GM12875 (cell line): Measurements from ENCODE around the gene TPTE2.

ENCODE experiments used
- H3K4me3 ChIP-seq: one replicate; pipeline ENCODE4 v1.5.1; 2011; ENCODE audit warnings: low read depth, low read length, control low read depth
- TF ChIP-seq, protein P1 (sequence below): IDR thresholded peaks from 2 replicates; pipeline ENCODE4 v1.5.1; 2011; ENCODE audit warnings: low read depth, mild to moderate bottlenecking, control low read depth, inconsistent platforms, low read length, moderate library complexity, borderline replicate concordance; ENCODE audit not compliant: insufficient read depth

TPTE2 gene

DNA sequence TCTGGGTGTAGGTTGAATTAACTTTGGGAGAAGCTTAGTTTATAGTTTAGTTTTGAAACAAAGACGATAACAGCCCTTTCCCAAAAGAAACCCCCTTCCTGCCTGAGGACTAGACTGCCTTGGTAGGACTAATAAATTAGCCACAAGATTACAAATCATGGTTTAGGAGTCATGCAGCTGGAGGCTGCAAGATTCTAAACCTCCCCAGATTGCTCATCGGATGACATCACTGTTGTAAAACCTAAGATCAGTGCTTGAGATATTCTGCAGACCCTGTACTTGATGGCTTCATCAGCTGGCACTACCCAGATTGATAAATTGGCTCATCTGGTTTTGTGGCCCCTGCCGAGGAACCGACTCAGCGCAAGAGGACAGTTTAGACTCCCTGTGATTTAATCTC lies 36.2 kb upstream of the TPTE2 start:
- TF ChIP-seq, protein P1, sequence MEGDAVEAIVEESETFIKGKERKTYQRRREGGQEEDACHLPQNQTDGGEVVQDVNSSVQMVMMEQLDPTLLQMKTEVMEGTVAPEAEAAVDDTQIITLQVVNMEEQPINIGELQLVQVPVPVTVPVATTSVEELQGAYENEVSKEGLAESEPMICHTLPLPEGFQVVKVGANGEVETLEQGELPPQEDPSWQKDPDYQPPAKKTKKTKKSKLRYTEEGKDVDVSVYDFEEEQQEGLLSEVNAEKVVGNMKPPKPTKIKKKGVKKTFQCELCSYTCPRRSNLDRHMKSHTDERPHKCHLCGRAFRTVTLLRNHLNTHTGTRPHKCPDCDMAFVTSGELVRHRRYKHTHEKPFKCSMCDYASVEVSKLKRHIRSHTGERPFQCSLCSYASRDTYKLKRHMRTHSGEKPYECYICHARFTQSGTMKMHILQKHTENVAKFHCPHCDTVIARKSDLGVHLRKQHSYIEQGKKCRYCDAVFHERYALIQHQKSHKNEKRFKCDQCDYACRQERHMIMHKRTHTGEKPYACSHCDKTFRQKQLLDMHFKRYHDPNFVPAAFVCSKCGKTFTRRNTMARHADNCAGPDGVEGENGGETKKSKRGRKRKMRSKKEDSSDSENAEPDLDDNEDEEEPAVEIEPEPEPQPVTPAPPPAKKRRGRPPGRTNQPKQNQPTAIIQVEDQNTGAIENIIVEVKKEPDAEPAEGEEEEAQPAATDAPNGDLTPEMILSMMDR = no peak
- no peak overlapping the region for H3K4me3 ChIP-seq

DNA sequence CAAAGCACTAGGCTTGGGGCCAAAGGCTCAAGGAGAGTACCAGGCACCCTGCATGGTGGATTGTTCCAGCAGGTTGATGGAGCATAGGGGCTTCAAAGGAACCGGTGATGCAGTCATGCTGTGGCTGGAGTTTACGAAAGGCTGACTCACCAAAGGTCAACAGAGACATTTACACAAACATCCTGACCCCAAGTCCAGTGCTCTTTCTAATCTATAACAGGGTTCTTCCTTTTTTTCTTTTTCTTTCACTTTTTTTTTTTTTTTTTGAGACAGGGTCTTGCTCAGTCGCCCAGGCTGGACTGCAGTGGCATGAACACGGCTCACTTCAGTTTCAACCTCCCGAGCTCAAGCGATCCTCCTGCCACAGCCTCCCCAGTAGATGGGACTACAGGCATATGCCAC lies 35.6 kb upstream of the TPTE2 start:
- TF ChIP-seq, protein P1 = no peak
- H3K4me3 ChIP-seq = no peak overlapping the region

- no peak overlapping the region for H3K4me3 ChIP-seq
- TF ChIP-seq, protein P1 = no peak
Observed at GRCh38 chr13:19596086-19596485, 34.8 kb upstream of the TPTE2 start.

GRCh38 chr13:19592657-19593180 lies 31.4 kb upstream of the TPTE2 start:
- TF ChIP-seq, protein P1 = no peak
- no peak overlapping the region for H3K4me3 ChIP-seq

DNA sequence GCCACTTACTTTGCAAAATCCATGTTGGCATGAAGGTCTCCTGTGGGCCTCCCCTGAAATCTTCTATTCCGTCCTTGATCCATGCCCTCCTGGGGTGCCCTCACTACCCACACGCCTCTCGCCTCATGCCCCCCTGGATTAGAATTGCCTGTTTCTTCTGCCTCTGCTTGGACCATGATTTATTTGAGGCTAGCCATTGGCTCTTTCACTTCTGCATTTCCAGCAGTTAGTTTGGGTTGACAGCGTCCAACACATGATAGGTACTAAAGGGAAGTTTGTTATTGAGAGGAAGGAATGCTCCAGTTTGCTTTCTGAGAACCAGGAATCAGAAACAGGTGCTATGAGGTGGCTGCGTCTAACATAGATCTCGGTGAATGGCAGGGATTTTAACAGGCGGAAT lies 30.5 kb upstream of the TPTE2 start:
- TF ChIP-seq, protein P1 = no peak
- H3K4me3 ChIP-seq = no peak overlapping the region

GRCh38 chr13:19590423-19590822 lies 29.1 kb upstream of the TPTE2 start:
- no peak overlapping the region for H3K4me3 ChIP-seq

DNA sequence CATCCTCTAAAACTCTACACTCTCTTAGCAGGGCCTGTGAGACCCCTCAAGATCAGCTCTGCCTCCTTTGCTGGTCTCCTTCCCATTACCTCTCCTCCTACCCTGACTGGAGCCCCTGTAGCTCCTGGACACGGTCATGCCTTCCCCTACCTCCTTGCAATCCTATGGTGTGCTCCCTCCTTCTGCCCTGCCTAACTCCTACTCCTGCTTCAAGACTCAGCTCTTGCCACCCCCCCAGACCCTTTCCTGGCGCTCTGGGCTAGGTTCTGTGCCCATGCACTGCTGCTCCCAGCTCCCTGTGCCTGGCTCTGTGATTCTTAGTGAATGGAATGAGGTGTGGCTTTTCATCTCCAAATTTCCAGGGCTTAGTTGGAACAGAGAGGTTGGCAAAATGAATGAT lies 28.0 kb upstream of the TPTE2 start:
- H3K4me3 ChIP-seq = no peak overlapping the region
- TF ChIP-seq, protein P1 = no peak

More at GRCh38 chr13:19590423-19590822, 29.1 kb upstream of the TPTE2 start:
- TF ChIP-seq, protein P1 = no peak
